ENCODE results near the gene F8.
A peak's percentile ranks its signal among the peaks of the same experiment; 100 is the strongest.
"Not testable (repeated sequence)": the region's sequence is repeated elsewhere in the genome, so short reads cannot be mapped to it uniquely, and the experiment has no call there.

F8 gene

DNA sequence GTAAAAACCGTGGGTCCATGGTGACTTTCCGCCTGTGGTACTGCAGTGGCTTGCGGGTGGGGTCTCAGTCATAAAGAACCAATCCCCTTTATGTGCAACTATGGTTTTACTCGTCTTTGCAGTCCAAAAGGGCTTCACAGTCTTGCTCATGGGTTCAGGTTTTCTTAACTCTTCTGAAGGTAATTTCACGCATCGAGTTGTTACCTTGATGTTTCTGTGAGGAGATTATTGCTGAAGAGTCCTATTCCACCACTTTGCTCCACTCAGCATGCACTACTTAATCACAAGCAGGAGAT, 41.5 kb downstream of the F8 start:
- DNase-seq = no peak

DNA sequence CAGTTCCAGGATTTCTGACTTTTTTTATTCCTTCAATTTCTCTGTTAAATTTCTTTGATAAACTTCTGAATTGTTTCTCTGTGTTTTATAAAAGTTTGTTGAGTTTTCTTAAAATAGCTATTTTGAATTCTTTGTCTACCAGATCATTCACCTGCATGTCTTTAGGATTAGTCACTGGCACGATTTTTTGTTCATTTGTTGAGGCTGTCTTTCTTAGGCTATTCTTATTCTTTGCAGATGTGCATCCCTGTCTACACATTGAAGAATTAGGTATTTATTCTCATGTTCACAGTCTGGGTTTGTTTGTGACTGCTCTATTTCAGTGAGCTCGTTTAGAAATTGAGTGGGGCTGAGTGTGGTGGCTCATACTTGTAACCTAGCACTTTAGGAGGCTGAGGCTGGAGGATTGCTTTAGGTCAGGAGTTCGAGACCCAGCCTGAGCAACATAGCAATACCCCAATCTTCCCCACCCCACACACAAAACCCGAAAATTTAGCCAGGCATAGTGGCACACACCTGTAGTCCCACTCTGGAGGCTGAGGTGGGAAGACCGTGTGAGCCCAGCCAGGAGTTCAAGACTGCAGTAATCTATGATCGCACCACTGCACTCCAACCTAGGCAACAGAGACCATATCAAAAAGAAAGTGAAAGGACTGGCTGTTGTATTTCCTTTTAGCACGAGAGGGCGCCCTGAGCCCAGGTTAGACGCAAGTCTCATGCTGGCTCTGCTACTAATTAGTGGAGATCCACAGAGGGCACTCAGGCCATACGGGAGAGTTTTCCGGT, 42.0 kb downstream of the F8 start:
- DNase-seq = peak; percentile 47 to 81 (median 64)

GRCh38 chrX:154979629-154980028, 42.9 kb downstream of the F8 start:
- DNase-seq = no peak

- no peak for DNase-seq
These were observed 54.2 kb downstream of the F8 start for GRCh38 chrX:154968353-154968752.

DNA sequence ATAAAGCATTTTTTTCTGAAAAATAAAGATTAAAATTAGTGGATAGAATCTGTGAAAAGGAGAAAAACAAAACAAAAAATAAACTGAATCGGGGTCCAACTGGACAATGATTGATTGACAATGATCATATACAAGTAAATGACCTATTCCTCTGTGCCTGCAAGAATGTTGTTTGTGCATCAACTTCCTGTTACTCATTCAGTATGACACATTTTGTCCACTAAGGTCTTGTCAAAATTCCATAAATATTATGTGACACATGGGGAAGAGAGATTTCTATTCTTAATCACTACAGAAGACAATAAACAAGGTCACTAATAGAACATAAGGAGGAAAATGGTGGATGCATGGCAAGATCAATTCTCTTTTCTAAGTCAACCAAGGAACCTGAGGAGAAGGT, 54.9 kb downstream of the F8 start:
- no peak for DNase-seq

DNA sequence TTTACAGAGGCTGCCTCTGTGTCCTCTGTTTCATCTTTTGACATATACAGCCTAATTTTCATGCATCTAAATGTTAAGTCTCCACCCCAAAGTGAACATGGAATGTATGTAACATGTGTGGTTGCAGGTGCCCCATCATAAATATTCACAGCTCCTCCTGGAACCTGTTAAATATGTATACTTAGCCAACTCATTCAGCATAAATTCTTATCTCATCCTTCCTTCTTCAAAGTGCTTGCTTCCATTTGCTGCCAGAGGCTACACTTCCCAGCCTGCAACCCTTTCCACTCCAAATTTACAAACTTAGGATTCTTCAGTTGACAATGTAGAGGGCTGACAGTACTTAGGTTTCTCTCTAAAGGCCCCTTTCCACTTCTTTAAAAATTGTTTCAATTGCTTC, 60.6 kb downstream of the F8 start:
- no peak for DNase-seq

DNA sequence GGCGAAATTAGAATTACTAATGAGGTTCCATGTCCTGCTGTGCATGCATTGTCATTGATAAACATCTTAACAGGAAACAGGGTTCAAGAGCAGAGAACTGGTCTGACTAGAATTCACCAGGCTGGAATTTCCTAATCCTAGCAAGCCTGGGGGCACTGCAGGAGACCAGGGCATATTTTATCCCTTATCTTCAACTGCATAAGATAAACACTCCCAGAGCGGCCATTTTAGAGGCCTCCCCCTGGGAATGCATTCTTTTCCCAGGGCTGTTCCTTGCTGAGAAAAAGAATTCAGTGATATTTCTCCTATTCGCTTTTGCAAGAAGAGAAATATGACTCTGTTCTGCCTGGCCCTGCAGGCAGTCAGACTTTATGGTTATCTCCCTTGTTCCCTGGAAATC, 66.7 kb downstream of the F8 start:
- not testable (repeated sequence) for DNase-seq

DNA sequence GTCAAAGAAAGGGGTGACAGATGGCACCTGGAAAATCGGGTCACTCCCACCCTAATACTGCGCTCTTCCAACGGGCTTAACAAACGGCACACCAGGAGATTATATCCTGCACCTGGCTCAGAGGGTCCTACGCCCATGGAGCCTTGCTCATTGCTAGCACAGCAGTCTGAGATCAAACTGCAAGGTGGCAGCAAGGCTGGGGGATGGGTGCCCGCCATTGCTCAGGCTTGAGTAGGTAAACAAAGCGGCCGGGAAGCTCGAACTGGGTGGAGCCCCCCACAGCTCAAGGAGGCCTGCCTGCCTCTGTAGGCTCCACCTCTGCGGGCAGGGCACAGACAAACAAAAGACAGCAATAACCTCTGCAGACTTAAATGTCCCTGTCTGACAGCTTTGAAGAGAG, 83.3 kb downstream of the F8 start:
- DNase-seq = not testable (repeated sequence)

DNA sequence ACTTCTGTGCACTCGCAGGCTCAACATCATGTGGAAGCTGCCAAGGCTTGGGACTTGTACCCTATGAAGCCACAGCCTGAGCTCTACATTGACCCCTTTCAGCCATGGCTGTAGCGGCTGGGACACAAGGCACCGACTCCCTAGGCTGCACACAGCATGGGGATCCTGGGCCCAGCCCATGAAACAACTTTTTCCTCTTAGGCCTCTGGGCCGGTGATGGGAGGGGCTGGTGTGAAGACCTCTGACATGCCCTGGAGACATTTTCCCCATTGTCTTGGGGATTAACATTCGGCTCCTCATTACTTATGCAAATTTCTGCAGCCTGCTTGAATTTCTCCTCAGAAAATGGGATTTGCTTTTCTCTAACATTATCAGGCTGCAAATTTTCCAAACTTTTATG, 97.8 kb downstream of the F8 start:
- not testable (repeated sequence) for DNase-seq

GRCh38 chrX:154918060-154918483, 104.5 kb downstream of the F8 start:
- DNase-seq = peak in 4 of 6 experiments; percentile 2 to 39 (median 18)

- no peak for DNase-seq
These were observed 108.5 kb downstream of the F8 start for GRCh38 chrX:154914052-154914451.

DNA sequence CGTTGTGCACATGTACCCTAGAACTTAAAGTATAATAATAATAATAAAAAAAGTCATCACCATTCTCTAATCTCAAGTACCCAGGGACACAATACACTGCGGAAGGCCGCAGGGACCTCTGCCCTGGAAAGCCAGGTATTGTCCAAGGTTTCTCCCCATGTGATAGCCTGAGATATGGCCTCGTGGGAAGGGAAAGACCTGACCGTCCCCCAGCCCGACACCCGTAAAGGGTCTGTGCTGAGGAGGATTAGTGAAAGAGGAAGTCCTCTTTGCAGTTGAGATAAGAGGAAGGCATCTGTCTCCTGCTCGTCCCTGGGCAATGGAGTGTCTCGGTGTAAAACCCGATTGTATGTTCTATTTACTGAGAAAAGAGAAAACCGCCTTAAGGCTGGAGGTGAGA, 112.0 kb downstream of the F8 start:
- DNase-seq = not testable (repeated sequence)

GRCh38 chrX:154910048-154910447, 112.5 kb downstream of the F8 start:
- not testable (repeated sequence) for DNase-seq

DNA sequence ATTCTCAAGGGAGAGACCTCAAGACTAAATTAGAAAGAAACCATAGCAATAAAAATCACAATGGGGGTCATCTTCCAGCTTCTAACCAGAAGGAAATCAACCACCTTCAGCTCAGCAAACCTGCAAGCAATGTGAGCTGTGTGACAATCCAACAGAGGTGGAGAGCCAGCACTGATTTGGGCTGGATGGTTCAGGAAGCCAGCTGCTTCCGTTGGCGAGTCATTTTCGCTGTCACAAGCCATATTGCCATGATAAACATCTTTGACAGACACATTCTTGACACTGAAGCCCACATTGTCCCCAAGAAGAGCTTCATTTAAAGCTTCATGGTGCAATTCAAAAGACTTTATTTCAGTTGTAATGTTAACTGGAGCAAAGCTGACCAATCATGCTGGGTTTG, 113.7 kb downstream of the F8 start:
- DNase-seq = no peak

- DNase-seq = no peak
These were observed 120.1 kb downstream of the F8 start for GRCh38 chrX:154902408-154902807.

DNA sequence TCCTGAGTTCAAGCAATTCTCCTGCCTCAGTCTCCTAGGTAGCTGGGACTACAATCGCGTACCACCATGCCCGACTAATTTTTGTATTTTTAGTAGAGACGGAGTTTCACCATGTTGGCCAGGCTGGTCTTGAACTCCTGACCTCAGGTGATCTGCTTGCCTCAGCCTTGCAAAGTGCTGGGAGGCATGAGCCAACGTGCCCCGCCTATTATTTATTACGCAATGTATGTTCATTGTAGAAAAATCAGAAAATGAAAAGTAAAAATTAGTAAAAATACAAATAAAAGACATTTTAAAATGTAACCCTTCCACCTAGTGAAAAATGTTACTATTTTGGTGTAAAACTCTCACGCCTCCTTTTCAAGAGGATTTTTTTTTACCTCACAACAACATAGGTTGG, 122.2 kb downstream of the F8 start:
- DNase-seq = no peak

DNA sequence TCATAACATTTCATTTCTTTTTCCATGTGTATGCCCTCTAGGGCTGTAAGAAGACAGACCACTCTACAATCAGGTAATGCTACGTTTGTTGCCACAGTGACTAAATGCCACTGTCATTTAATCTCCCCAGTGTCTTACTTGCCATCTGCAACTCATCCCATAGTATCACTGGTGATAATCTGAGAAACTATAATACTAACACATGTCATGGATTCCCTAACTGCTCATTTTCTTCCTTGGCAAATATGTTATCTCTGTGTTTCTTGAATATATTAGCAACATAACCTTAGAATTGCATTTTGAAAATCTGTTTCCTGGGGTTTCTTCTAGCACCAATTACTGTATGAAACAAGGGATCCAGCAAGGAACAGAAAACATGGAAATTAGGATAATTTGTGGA, 130.2 kb downstream of the F8 start:
- DNase-seq = no peak

- no peak for DNase-seq
These were observed 131.4 kb downstream of the F8 start for GRCh38 chrX:154890990-154891639.

- DNase-seq = not testable (repeated sequence)
These were observed 135.7 kb downstream of the F8 start for GRCh38 chrX:154886789-154887221.

- not testable (repeated sequence) for DNase-seq
These were observed 136.3 kb downstream of the F8 start, which contains the start of gene F8A1 for GRCh38 chrX:154886069-154886788. TSS of gene F8A1 (plus strand) at chrX:154886355. CDS start at chrX:154886375, 20 bp downstream.

GRCh38 chrX:154885549-154885948, 137.0 kb downstream of the F8 start:
- not testable (repeated sequence) for DNase-seq

GRCh38 chrX:154885057-154885456, 137.5 kb downstream of the F8 start:
- DNase-seq = not testable (repeated sequence)

GRCh38 chrX:154884069-154884468, 138.5 kb downstream of the F8 start:
- not testable (repeated sequence) for DNase-seq

GRCh38 chrX:154873329-154873728, 149.2 kb downstream of the F8 start:
- DNase-seq = no peak
